Trophoblast cell (in vitro differentiated cells and primary cell): Measurements from ENCODE around the gene KCNH4.
A peak's percentile ranks its signal among the peaks of the same experiment; 100 is the strongest.

Experiments used
- DNase-seq, 2 donors: peaks; one replicate each; pipeline ENCODE4 v3.0.0-alpha.2; 2016
- H2AFZ ChIP-seq: 2 replicates; pipeline ENCODE4 v1.6.1; 2013; ENCODE audit warnings: low read length, moderate library complexity, mild to moderate bottlenecking; ENCODE audit not compliant: insufficient read depth, poor library complexity
- H2AK5ac ChIP-seq: 2 replicates; pipeline ENCODE4 v1.6.1; 2013; ENCODE audit warnings: mild to moderate bottlenecking, low read length
- H2BK120ac ChIP-seq: 2 replicates; pipeline ENCODE4 v1.6.1; 2013; ENCODE audit warnings: low read length, mild to moderate bottlenecking, moderate library complexity; ENCODE audit not compliant: insufficient read depth, poor library complexity
- H2BK12ac ChIP-seq: 2 replicates; pipeline ENCODE4 v1.6.1; 2013; ENCODE audit warnings: mild to moderate bottlenecking, low read length, moderate library complexity
- H2BK5ac ChIP-seq: 2 replicates; pipeline ENCODE4 v1.6.1; 2013; ENCODE audit warnings: low read length, low read depth, moderate library complexity, mild to moderate bottlenecking; ENCODE audit not compliant: poor library complexity
- H3K14ac ChIP-seq: 2 replicates; pipeline ENCODE4 v1.6.1; 2013; ENCODE audit warnings: mild to moderate bottlenecking, low read length
- H3K18ac ChIP-seq: 2 replicates; pipeline ENCODE4 v1.6.1; 2013; ENCODE audit warnings: mild to moderate bottlenecking, low read length
- H3K23ac ChIP-seq: 2 replicates; pipeline ENCODE4 v1.6.1; 2013; ENCODE audit warnings: low read length
- H3K27ac ChIP-seq: 2 replicates; pipeline ENCODE4 v1.5.1; 2013; ENCODE audit warnings: low read depth, mild to moderate bottlenecking, inconsistent platforms, low read length, moderate library complexity
- H3K27me3 ChIP-seq: 2 replicates; pipeline ENCODE4 v1.6.1; 2013; ENCODE audit warnings: inconsistent platforms, mild to moderate bottlenecking, low read length, moderate library complexity; ENCODE audit not compliant: insufficient read depth
- H3K36me3 ChIP-seq, 2 experiments: 1 replicate in 1 of 2; 2 replicates in 1 of 2; pipeline ENCODE4 v1.6.1; 2013; ENCODE audit warnings: low read length in 2 of 2, mild to moderate bottlenecking in 2 of 2, moderate library complexity in 1 of 2; ENCODE audit not compliant: insufficient read depth in 2 of 2, control insufficient read depth in 1 of 2
- H3K4ac ChIP-seq: 2 replicates; pipeline ENCODE4 v1.6.1; 2013; ENCODE audit warnings: low read depth, mild to moderate bottlenecking, low read length, moderate library complexity
- H3K4me1 ChIP-seq, 2 experiments: 1 replicate in 1 of 2; 2 replicates in 1 of 2; pipeline ENCODE4 v1.6.1; 2013; ENCODE audit warnings: low read length in 2 of 2, mild to moderate bottlenecking in 2 of 2, moderate library complexity in 1 of 2; ENCODE audit not compliant: insufficient read depth in 2 of 2, control insufficient read depth in 1 of 2
- H3K4me2 ChIP-seq: 2 replicates; pipeline ENCODE4 v1.6.1; 2013; ENCODE audit warnings: inconsistent platforms, mild to moderate bottlenecking, low read length, moderate library complexity
- H3K4me3 ChIP-seq: 2 replicates; pipeline ENCODE4 v1.5.1; 2013; ENCODE audit warnings: mild to moderate bottlenecking, low read depth, low read length, inconsistent platforms
- H3K79me1 ChIP-seq: one replicate; pipeline ENCODE4 v1.6.1; 2013; ENCODE audit warnings: low read length
- H3K79me2 ChIP-seq: 2 replicates; pipeline ENCODE4 v1.6.1; 2013; ENCODE audit warnings: low read length, mild to moderate bottlenecking; ENCODE audit not compliant: control insufficient read depth, insufficient read depth, poor library complexity
- H3K9ac ChIP-seq: 2 replicates; pipeline ENCODE4 v1.6.1; 2013; ENCODE audit warnings: mild to moderate bottlenecking, low read length
- H3K9me3 ChIP-seq: 2 replicates; pipeline ENCODE4 v1.6.1; 2013; ENCODE audit warnings: low read depth, mild to moderate bottlenecking, control low read depth, inconsistent platforms, low read length; ENCODE audit not compliant: insufficient read depth
- H4K12ac ChIP-seq: 2 replicates; pipeline ENCODE4 v1.6.1; 2013; ENCODE audit warnings: low read depth, mild to moderate bottlenecking, low read length, moderate library complexity
- H4K8ac ChIP-seq: 2 replicates; pipeline ENCODE4 v1.6.1; 2013; ENCODE audit warnings: low read depth, mild to moderate bottlenecking, low read length, moderate library complexity
- H4K91ac ChIP-seq: one replicate; pipeline ENCODE4 v1.6.1; 2013; ENCODE audit warnings: low read depth, mild to moderate bottlenecking, low read length, moderate library complexity
- WGBS: extraction: QIAGEN DNeasy Blood & Tissue Kit; methylation state at CpG from one replicate; pipeline ENCODE4 v1.1.7; 2013; ENCODE audit warnings: missing lambda C conversion rate; ENCODE audit not compliant: insufficient read length, insufficient coverage; ENCODE audit errors: extremely low coverage; 5-methylcytosine and 5-hydroxymethylcytosine counted together

The KCNH4 gene

GRCh38 chr17:42109086-42109485 is 71.9 kb downstream of the KCNH4 start:
- H3K27ac ChIP-seq = no peak overlapping the region
- no peak overlapping the region for H2AK5ac ChIP-seq
- no peaks in the 10 kb centered on the region for H3K27me3 ChIP-seq
- H3K9me3 ChIP-seq = peaks cover 2% of the 10 kb centered on the region
- H2BK12ac ChIP-seq = no peak overlapping the region
- H3K4me1 ChIP-seq = peaks cover 0 to 3% of the 10 kb centered on the region in 2 experiments
- no peak overlapping the region for H4K91ac ChIP-seq
- no peak overlapping the region for H3K23ac ChIP-seq
- peaks cover 0 to 7% of the 10 kb centered on the region in 2 experiments for H3K36me3 ChIP-seq
- no peak overlapping the region for H3K18ac ChIP-seq
- H3K9ac ChIP-seq = no peak overlapping the region
- H3K79me1 ChIP-seq = no peaks in the 10 kb centered on the region
- H4K8ac ChIP-seq = no peak overlapping the region
- no peak overlapping the region for H3K4ac ChIP-seq
- no peak overlapping the region for H2AFZ ChIP-seq
- no peak for DNase-seq
- H4K12ac ChIP-seq = no peak overlapping the region
- H2BK120ac ChIP-seq = no peak overlapping the region
- no peak overlapping the region for H3K14ac ChIP-seq
- H3K4me2 ChIP-seq = no peak overlapping the region
- WGBS = no CpG with 5 or more reads among the region's 9 CpGs
- no peak overlapping the region for H2BK5ac ChIP-seq
- H3K4me3 ChIP-seq = no peak overlapping the region
- H3K79me2 ChIP-seq = no peaks in the 10 kb centered on the region

- H3K4ac ChIP-seq = no peak overlapping the region
- H3K9me3 ChIP-seq = peaks cover 2% of the 10 kb centered on the region
- no peak overlapping the region for H2BK5ac ChIP-seq
- H3K14ac ChIP-seq = no peak overlapping the region
- H3K18ac ChIP-seq = no peak overlapping the region
- H3K27me3 ChIP-seq = no peaks in the 10 kb centered on the region
- no CpG with 5 or more reads among the region's 51 CpGs for WGBS
- H3K79me1 ChIP-seq = no peaks in the 10 kb centered on the region
- H3K23ac ChIP-seq = no peak overlapping the region
- peak overlapping the region; percentile 34 for H3K4me2 ChIP-seq
- no peak overlapping the region for H2BK12ac ChIP-seq
- no peak overlapping the region for H3K27ac ChIP-seq
- no peak overlapping the region for H2AFZ ChIP-seq
- H3K4me1 ChIP-seq = peaks cover 0 to 3% of the 10 kb centered on the region in 2 experiments
- no peak overlapping the region for H4K8ac ChIP-seq
- no peak overlapping the region for H3K9ac ChIP-seq
- no peak overlapping the region for H2BK120ac ChIP-seq
- H4K91ac ChIP-seq = no peak overlapping the region
- DNase-seq = peak; percentile 88 to 89
- no peaks in the 10 kb centered on the region for H3K36me3 ChIP-seq
- no peak overlapping the region for H4K12ac ChIP-seq
- H2AK5ac ChIP-seq = no peak overlapping the region
- no peak overlapping the region for H3K4me3 ChIP-seq
- no peaks in the 10 kb centered on the region for H3K79me2 ChIP-seq
Observed at GRCh38 chr17:42107597-42108576, 73.1 kb downstream of the KCNH4 start.

GRCh38 chr17:42107124-42107523 is 73.8 kb downstream of the KCNH4 start:
- H3K9ac ChIP-seq = no peak overlapping the region
- H3K18ac ChIP-seq = no peak overlapping the region
- no peak overlapping the region for H4K8ac ChIP-seq
- peaks cover 0 to 3% of the 10 kb centered on the region in 2 experiments for H3K4me1 ChIP-seq
- no CpG with 5 or more reads among the region's 6 CpGs for WGBS
- H3K4ac ChIP-seq = no peak overlapping the region
- H3K79me2 ChIP-seq = no peaks in the 10 kb centered on the region
- H3K79me1 ChIP-seq = no peaks in the 10 kb centered on the region
- H2BK12ac ChIP-seq = no peak overlapping the region
- DNase-seq = no peak
- no peak overlapping the region for H3K4me3 ChIP-seq
- no peak overlapping the region for H3K4me2 ChIP-seq
- H2BK5ac ChIP-seq = no peak overlapping the region
- no peak overlapping the region for H4K91ac ChIP-seq
- no peak overlapping the region for H2AK5ac ChIP-seq
- H3K27ac ChIP-seq = no peak overlapping the region
- H3K14ac ChIP-seq = no peak overlapping the region
- no peak overlapping the region for H2BK120ac ChIP-seq
- H3K9me3 ChIP-seq = peaks cover 2% of the 10 kb centered on the region
- H2AFZ ChIP-seq = no peak overlapping the region
- no peak overlapping the region for H3K23ac ChIP-seq
- no peaks in the 10 kb centered on the region for H3K27me3 ChIP-seq
- H3K36me3 ChIP-seq = no peaks in the 10 kb centered on the region
- no peak overlapping the region for H4K12ac ChIP-seq
